SH-SY5Y (cell line): ENCODE results near the gene COBL.

Experiments used
- GATA2 ChIP-seq: IDR thresholded peaks from 2 replicates; pipeline ENCODE4 v1.6.1; 2011; ENCODE audit warnings: mild to moderate bottlenecking, low read depth, low read length
- GATA3 ChIP-seq: IDR thresholded peaks from 2 replicates; pipeline ENCODE4 v1.6.1; 2011; ENCODE audit warnings: low read depth, mild to moderate bottlenecking, low read length, moderate library complexity

DNA sequence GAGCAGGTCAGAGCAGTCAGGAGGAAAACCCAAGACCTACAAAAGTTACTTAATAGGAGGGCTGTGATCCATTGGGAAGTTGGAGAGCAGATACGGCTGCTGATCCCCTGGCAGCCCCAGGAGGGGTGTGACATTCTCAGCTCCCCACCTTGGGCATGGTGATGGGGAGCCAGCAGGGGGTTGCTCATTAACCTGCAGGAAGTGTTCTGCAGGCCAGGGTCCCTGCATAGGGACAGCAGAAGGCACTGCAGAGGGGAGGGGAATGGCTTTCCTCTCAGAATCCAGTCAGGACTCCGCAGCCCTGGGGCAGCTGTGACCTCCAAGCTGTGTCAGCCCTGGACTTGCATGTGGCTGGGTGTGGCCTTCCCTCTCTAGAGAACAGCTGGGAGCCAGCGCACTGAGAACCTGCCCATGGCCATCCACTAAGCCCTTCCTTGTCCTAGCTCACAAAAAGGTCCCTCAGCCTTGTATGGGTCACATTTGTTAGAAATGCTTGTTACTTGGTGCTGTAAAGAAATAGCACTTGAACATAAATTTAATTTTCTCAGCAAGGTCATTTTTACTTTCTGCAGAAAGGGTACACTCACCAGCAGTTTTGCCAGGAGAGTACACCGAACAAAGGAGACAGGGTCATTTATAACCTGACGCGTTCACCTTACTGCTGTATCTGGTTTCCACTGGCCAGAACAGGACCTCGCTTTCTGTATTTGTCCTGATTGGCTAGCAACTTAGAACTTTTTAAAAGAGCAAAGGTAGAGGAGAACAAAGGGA, 169.6 kb downstream of the COBL start:
- no peak for TF ChIP-seq GATA2
- no peak for TF ChIP-seq GATA3
